CD4-positive, alpha-beta T cell treated with Interleukin-1 beta for 1 hour (primary cell): Measurements from ENCODE around the gene KRT1.
A peak's percentile ranks its signal among the peaks of the same experiment; 100 is the strongest.

Experiments used
- DNase-seq, 2 donors: peaks; one replicate each; pipeline ENCODE4 v3.0.0-alpha.2; 2020 to 2022

The KRT1 gene

DNA sequence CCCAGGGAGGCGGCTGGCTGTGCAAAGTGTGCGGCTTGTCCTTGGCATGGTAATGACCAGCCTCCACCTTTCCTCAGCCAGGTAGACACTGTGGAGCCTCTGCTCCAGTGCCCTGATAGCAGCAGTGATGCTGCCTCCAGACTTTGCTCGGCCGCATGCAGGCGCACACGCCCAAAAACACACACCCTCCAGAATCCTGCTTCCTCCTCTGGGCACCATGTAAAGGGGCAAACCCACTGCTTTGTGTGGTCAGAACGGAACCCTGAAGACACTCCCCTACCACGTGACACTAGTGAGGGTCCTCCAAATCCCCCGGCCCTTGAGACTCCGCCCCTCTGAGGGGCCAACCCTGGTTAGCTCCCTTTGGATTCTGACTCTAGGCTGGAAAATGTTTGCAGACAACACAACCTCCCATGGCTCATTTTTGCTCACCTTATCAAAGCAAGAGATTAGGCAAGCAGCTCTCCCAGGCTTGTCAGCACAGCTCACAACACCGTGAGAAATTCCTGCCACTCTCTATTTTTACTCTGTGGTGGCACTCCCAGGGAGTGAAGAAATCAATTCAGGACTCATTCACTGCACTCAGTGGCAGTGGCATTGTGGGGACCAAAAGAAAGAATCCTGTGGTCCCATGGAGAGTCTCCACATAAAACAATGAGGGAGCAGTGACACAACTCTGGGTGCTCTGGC lies 18.6 kb upstream of the KRT1 start:
- no peak for DNase-seq

DNA sequence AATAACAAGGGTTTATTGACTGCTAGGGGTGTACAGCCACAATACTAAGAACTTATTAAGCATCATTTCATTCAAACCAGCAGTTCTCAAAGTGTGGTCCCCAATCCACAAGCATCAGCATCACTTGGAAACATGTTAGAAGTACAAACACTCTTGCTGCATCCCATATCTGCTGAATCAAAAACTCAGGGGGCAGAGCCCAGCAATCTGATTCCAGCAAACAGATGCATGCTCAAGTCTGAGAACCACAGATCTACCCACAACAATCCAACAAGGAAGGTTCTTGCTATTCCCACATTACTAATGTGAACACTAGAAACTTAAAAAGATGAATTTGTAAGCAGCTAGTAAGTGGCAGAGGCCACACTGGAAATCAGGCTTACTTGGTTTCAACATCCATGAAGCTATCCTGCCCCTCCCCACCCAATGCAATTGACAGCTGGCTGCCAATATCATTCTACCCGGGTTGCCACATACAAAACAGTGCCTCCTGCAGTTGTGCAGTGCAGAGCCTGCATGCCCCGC lies 16.9 kb upstream of the KRT1 start:
- no peak for DNase-seq

DNA sequence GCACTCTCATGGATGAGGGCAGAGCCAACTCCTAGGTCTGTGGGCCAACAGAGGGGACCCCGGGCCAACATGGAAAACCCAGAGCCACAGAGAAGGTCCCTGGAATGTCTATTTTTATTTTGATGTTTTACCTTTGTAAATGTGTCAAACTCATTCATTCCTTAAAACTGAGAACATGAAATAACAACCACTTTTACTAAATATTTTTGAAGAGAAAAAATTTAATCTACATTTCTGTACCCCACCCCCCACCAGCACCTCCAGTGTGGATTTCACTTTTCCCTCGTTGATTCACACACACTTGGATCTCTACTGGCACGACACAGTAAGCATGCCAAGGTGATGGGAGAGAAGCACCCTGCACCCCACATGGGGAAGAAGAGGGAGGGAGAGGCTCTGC lies 16.4 kb upstream of the KRT1 start:
- DNase-seq, result no peak

- no peak for DNase-seq
Observed at GRCh38 chr12:52695039-52695438, 14.8 kb upstream of the KRT1 start.

DNA sequence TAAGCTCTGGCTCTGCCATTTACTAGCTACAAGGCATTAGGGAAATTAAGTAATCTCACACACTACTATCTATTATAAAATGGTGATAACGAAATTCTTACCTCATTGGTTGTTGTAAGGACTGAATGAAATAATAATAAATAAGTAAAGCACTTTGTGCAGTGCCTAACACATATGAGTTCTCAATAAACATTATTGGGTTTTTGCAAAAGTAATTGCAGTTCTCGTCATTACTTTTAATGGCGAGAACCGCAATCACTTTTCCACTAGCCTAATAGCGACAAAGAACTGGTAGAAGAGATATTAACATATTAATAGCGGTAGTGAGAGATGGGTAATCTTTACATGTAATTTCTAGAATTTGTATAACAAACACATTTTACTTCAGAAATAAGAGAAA lies 13.9 kb upstream of the KRT1 start:
- DNase-seq, result no peak

DNA sequence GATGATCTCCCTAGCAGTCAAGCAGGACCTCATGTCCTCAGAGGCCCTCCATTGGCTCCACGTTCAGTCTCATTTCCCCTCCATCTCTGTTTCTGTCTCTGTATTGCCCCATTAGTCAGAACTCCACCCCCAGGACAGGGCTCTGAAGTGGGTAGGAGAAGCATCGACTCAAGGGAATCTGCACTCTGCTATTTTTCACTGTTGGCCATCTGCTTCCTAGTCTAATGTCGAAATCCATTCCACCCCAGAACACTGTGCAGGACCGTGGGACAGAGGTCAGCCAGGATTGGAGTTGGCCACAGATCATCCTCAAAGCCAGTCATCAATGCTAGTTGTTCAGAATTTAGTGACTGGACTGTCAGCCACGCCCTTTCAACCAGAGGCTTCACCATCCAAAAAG lies 13.1 kb upstream of the KRT1 start:
- no peak for DNase-seq

DNA sequence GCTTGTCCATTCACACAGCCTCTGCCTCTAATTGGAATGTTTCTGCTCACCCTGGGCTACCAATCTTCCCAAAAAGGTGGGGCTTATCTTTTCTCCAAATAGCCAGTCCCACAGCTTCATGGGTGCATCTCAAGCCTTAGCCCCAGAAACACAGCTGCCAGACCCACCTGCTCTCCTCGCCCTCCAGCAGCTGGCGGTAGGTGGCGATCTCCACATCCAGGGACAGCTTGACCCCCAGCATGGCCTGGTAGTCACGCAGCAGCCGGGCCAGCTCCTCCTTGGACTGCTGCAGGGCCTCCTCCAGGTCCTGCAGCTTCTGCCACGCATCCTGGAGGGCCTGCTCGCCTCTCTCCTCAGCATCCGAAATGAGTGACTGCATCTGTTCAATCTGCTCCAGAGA lies 12.0 kb upstream of the KRT1 start:
- DNase-seq, result no peak

- no peak for DNase-seq
Observed at GRCh38 chr12:52691841-52692150, 11.6 kb upstream of the KRT1 start.

GRCh38 chr12:52691076-52691840 lies 11.1 kb upstream of the KRT1 start:
- peak; percentile 42 to 49 for DNase-seq

- no peak for DNase-seq
Observed at GRCh38 chr12:52690351-52691075, 10.3 kb upstream of the KRT1 start.

DNA sequence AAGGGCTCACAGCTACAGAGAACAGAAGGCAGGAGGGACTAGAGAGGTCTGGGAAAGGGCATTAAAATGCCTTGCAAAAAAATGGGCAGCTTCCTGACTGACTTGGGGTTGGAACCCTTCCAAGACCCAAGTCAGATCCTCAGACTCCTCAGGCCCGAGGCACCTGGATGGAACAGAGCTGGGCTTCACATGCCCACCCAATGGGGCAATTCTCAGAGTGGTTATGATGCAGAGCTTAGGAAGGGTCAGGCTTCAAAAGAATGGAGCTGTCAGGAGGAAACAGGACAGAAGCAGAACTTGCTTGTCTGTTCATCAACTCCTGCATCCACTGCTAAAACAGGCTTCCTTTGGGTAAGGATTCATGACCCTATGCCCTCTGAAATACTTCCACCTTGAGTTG lies 9.7 kb upstream of the KRT1 start:
- no peak for DNase-seq

DNA sequence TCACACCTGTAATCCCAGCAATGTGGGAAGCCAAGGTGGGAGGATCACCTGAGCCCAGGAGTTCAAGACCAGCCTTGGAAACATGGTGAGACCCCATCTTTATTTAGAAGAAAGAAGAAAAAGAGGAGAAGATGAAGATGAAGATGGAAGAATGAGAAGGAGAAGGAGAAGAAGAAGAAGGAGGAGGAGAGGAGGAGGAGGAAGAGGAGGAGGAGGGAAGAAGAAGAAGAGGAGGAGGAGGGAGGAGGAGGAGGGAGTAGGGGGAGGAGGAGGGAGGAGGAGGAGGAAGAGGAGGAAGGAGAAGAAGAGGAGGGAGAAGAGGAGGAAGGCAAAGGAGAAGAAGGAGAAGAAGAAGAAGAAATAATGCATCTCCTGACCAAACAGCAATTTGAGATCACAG lies 9.0 kb upstream of the KRT1 start:
- no peak for DNase-seq

- DNase-seq, result no peak
Observed at GRCh38 chr12:52688481-52688880, 8.3 kb upstream of the KRT1 start.

- no peak for DNase-seq
Observed at GRCh38 chr12:52687497-52688385, 7.5 kb upstream of the KRT1 start.

DNA sequence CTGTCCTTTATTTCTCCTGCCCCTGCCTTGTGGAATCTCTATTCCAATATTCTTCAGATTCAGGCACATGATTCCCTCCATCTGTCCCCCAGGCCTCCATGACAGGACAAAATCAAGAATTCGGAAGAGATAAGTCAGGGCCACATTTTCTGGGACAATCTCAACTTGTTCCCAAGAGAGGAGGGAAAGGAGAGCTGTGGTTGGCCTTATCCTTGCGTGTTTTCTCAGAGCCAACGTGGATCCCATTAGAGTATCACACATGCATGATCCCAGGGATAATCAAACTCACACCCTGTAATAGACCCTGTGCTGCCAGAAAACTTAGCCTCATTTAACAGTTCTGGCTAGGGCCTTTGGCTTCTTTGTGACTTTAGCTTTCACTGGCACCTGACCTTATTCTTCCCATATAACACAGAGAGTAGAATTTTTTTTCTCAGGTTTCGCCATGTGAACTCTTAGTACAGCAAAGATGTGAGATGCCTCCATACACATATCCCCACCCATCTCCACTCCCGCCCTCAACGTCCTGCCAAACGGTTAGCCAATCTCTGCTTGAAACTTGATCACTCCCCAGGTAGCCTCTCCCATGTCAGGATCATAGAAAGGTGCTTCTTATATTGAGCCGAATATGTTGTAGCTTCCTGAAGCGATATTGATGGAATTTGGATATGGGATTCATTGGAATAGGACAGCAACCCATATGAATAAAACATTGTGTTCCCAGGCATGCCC lies 6.7 kb upstream of the KRT1 start:
- DNase-seq, result no peak

GRCh38 chr12:52686063-52686462 lies 5.9 kb upstream of the KRT1 start:
- no peak for DNase-seq

DNA sequence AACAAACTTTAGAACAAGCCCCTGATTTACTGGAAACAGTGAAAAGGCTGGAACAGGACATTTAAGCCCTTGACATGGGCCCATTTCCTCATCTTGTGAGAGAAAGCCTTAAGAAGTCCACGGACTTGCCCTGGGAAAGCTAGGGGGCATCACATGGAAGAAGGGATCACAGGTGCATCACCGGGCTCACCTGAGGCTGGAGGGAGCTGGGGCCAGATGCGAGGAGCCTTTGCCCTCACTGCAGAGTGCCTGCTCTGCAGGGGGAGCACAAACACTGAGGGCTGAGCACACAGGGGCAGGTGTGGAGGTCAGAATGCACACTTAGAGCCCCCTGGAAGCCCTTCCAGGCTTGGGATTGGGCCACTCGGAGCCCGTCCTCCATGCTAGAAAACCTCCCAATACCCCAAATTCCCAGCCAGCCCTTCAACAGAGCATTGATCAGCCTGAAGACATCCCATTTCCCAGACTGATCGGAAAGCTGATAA lies 5.2 kb upstream of the KRT1 start:
- DNase-seq, result no peak

- no peak for DNase-seq
Observed at GRCh38 chr12:52684431-52684830, 4.2 kb upstream of the KRT1 start.

- no peak for DNase-seq
Observed at GRCh38 chr12:52683575-52684300, 3.5 kb upstream of the KRT1 start.

DNA sequence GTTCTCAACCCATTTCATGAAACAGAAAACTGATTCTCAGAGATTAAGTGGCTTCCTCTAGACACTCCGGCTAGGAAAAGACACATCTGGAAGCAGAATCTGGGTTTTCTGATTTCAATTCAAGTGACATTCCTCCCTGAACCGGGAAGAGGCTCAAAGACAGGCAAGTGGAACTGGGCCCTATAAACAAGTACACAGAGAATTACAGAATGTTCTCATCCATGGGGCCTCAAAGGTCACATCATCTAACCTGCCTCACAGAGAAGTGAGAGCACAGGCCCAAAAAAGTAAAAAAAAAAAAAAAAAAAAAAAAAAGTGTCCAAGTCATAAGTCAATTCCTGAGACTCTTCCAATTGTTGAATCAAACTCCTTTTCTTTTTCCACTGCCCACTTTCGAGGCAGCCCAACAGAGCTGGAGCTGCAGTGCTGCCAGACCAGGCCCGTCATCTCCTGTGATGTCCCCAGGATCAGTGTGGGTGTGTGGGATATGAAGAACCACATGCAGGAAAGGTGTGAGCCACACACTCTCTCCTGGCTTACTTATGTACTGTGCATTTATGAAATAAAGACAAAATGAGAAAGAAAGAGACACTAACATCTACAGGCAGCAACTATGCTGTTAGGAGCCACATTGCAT lies 2.8 kb upstream of the KRT1 start:
- DNase-seq, result no peak

DNA sequence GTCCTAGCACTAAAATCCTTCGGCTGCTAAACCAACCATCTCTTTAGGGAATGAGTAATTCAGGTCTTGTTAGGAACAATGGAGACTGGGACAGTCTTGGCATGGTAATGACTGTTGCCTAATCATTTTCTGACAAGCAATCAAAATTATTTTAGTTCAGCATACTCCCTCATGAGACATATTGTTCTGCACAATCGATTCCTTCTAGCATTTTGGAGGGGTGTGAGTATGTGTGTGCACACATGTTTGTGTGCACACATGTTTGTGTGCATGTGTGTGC lies 2.1 kb upstream of the KRT1 start:
- no peak for DNase-seq
